OCI-LY1 (cell line): ENCODE data around the gene ALOX15B.

ENCODE experiments used
- H2AFZ ChIP-seq: fragments of 200-600 bp; sonication (generic), shearing (Covaris generic); 2 replicates; pipeline ENCODE4 v1.6.0; 2014; ENCODE audit warnings: antibody characterized with exemption, mild to moderate bottlenecking, low read length
- H3F3A ChIP-seq: fragments of 200-600 bp; sonication (generic), shearing (Covaris generic); 2 replicates; pipeline ENCODE4 v1.6.0; 2014; ENCODE audit warnings: mild to moderate bottlenecking, antibody characterized with exemption, low read length, moderate library complexity; ENCODE audit not compliant: insufficient read depth
- H3K27ac ChIP-seq: fragments of 200-600 bp; sonication (generic); 2 replicates; pipeline ENCODE4 v1.5.1; 2014; ENCODE audit warnings: low read length, mixed run types, mild to moderate bottlenecking, low read depth; ENCODE audit not compliant: poor library complexity, severe bottlenecking
- H3K27me3 ChIP-seq: fragments of 200-600 bp; sonication (generic); 2 replicates; pipeline ENCODE4 v1.6.0; 2014; ENCODE audit warnings: antibody characterized with exemption, mild to moderate bottlenecking, low read length, moderate library complexity; ENCODE audit not compliant: insufficient read depth
- H3K36me3 ChIP-seq: fragments of 200-600 bp; sonication (generic); 2 replicates; pipeline ENCODE4 v1.6.1; 2014; ENCODE audit warnings: mild to moderate bottlenecking, antibody characterized with exemption, low read length, moderate library complexity, mixed read lengths; ENCODE audit not compliant: insufficient read depth
- H3K4me1 ChIP-seq: fragments of 200-600 bp; sonication (generic); 2 replicates; pipeline ENCODE4 v1.5.1; 2014; ENCODE audit warnings: mild to moderate bottlenecking, low read length, moderate library complexity; ENCODE audit not compliant: insufficient read depth, severe bottlenecking
- H3K4me2 ChIP-seq: fragments of 200-600 bp; sonication (generic), shearing (Covaris generic); 2 replicates; pipeline ENCODE4 v1.6.1; 2014; ENCODE audit warnings: low read length
- H3K4me3 ChIP-seq: fragments of 200-600 bp; sonication (generic); 2 replicates; pipeline ENCODE4 v1.5.1; 2014; ENCODE audit warnings: low read length, low read depth, mild to moderate bottlenecking, mixed read lengths; ENCODE audit not compliant: poor library complexity, severe bottlenecking
- H3K79me2 ChIP-seq: fragments of 200-600 bp; shearing (Covaris generic); 2 replicates; pipeline ENCODE4 v1.6.1; 2016; ENCODE audit warnings: mixed run types, low read length, mixed read lengths; ENCODE audit not compliant: insufficient read depth
- H3K9ac ChIP-seq: fragments of 200-600 bp; sonication (generic), shearing (Covaris generic); 2 replicates; pipeline ENCODE4 v1.6.1; 2014; ENCODE audit warnings: mild to moderate bottlenecking, low read length, mixed read lengths
- H3K9me2 ChIP-seq: fragments of 200-600 bp; sonication (generic), shearing (Covaris generic); 2 replicates; pipeline ENCODE4 v1.6.1; 2014; ENCODE audit warnings: low read depth, mild to moderate bottlenecking, low read length, mixed read lengths
- H3K9me3 ChIP-seq: fragments of 200-600 bp; shearing (Covaris generic); 2 replicates; pipeline ENCODE4 v1.6.1; 2014; ENCODE audit warnings: low read length, mixed read lengths
- H4K20me1 ChIP-seq: fragments of 200-600 bp; sonication (generic), shearing (Covaris generic); 2 replicates; pipeline ENCODE4 v1.6.0; 2016; ENCODE audit warnings: mild to moderate bottlenecking, low read length; ENCODE audit not compliant: insufficient read depth
- CTCF ChIP-seq: fragments of 200-600 bp; sonication (generic), shearing (Covaris generic); IDR thresholded peaks from 2 replicates; pipeline ENCODE4 v1.5.1; 2017; ENCODE audit warnings: mild to moderate bottlenecking, antibody characterized with exemption, low read length, moderate library complexity, mixed read lengths
- EZH2 ChIP-seq: fragments of 200-600 bp; sonication (generic), shearing (Covaris generic); IDR thresholded peaks from 2 replicates; pipeline ENCODE4 v1.8.0; 2017; ENCODE audit warnings: borderline replicate concordance, mixed run types, mild to moderate bottlenecking, antibody characterized with exemption, low read length, moderate library complexity, mixed read lengths

ALOX15B gene

GRCh38 chr17:8064561-8065019 is 25.7 kb downstream of the ALOX15B start:
- Histone ChIP-seq H3K9me2 (no peaks in the 10 kb centered on the region), H3K27me3 (no peaks in the 10 kb centered on the region), H3K79me2 (no peaks in the 10 kb centered on the region), H3K9me3 (no peaks in the 10 kb centered on the region), H2AFZ (no peak overlapping the region), H3F3A (no peaks in the 10 kb centered on the region), H4K20me1 (no peaks in the 10 kb centered on the region), H3K9ac (no peak overlapping the region), H3K4me1 (no peaks in the 10 kb centered on the region), H3K27ac (no peak overlapping the region), H3K36me3 (no peaks in the 10 kb centered on the region), H3K4me3 (no peak overlapping the region), H3K4me2 (no peak overlapping the region)
- TF ChIP-seq EZH2: no peak
- no peak for TF ChIP-seq CTCF

- Histone ChIP-seq H3K4me2 (no peak overlapping the region), H3K4me1 (no peaks in the 10 kb centered on the region), H3F3A (no peaks in the 10 kb centered on the region), H3K79me2 (no peaks in the 10 kb centered on the region), H3K4me3 (no peak overlapping the region), H3K27ac (no peak overlapping the region), H3K9me3 (no peaks in the 10 kb centered on the region), H3K9me2 (no peaks in the 10 kb centered on the region), H3K36me3 (no peaks in the 10 kb centered on the region), H2AFZ (no peak overlapping the region), H4K20me1 (no peaks in the 10 kb centered on the region), H3K9ac (no peak overlapping the region), H3K27me3 (peaks cover 7% of the 10 kb centered on the region; the same call in 1 of the 2 replicates)
- TF ChIP-seq EZH2 (no peak), CTCF (no peak; the same call in 1 of the 2 replicates)
These were observed 28.2 kb downstream of the ALOX15B start for GRCh38 chr17:8066841-8067775.

- Histone ChIP-seq H3K79me2 (no peaks in the 10 kb centered on the region), H3K4me2 (no peak overlapping the region), H3K9me3 (no peaks in the 10 kb centered on the region), H3K27me3 (peaks cover 7% of the 10 kb centered on the region; the same call in 1 of the 2 replicates), H3K36me3 (no peaks in the 10 kb centered on the region), H4K20me1 (no peaks in the 10 kb centered on the region), H2AFZ (no peak overlapping the region), H3F3A (no peaks in the 10 kb centered on the region), H3K4me1 (no peaks in the 10 kb centered on the region), H3K27ac (no peak overlapping the region), H3K4me3 (no peak overlapping the region), H3K9ac (no peak overlapping the region), H3K9me2 (no peaks in the 10 kb centered on the region)
- TF ChIP-seq CTCF: no peak
These were observed 28.9 kb downstream of the ALOX15B start for GRCh38 chr17:8067806-8068205.
